Measurements from ENCODE around the gene NAPA.

NAPA gene

DNA sequence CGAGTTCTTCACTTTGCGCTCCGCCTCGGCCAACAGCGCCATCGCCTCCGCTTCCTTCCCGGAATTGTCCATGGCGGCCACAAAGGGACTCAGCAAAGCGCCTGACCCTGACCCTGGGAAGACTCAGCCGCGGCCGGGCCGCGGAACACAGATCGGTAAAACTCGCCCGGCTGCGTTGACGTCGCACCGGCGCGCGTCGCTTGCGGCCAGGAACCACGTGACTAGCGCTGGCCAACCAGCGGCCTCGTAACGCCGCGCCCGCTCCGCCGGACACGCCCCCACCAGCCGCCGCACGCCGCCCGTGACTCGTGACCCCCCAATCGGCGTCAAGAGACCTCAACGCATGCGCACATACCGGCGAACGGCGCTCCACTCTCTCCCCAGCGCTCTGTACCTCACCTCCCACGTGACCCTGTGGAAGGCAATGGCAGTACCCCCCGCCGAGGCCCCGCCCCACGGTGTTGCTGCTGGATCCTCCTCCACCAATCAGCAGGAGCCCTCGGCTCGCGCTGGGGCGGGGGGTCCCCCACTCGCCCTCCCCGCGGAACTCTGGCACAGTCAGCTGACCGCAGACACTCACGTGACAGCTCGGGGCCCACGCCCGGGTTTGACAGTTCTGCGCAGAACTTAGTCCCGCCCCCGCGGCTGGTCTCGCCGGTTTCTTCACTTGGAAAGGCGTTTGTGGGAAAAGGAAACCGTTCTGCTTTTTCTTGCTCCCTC, at the start of gene NAPA:
Gene NAPA (minus strand): TSS at position 195 of the 720 bp plus-strand sequence. CDS start 123 bp downstream, at position 72.
- H3K27ac Mint-ChIP-seq, result peak within 1 kb of the TSS; percentile 99
- H3K4me3 Mint-ChIP-seq, result peak within 1 kb of the TSS; percentile 100
- H3K9me3 Mint-ChIP-seq, result no peaks in the 10 kb centered on the region
- ATAC-seq (peak; percentile 96), DNase-seq (ENCODE audit: low spot score in 2 of 2) (peak; percentile 99 to 100)
- H3K4me1 Mint-ChIP-seq, result peaks cover 92% of the 10 kb centered on the region
- H3K36me3 Mint-ChIP-seq, result peaks cover 29% of the 10 kb centered on the region

DNA sequence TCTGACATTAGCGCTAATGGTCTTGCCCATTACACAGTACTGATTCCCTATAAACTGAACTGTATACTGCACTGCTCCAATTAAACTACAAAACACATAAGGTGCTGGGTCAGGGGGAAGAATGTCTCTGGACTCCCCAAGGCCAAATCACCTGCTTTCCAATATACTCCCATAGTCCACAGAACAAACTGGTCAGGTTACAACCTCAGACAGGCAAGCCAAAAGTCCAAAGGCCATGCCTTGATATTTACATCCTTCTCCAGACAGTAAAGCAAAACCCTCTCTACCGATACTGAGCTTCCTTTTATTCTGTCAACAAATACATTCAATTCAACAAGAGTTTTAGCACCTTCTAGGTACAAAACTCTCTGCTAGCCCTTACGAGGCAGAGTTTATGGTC, 49.2 kb upstream of the NAPA start:
- no peak overlapping the region for H3K27ac Mint-ChIP-seq
- ATAC-seq, result no peak
- no peak for DNase-seq (ENCODE audit: low spot score in 2 of 2)
- H3K4me1 Mint-ChIP-seq, result no peaks in the 10 kb centered on the region
- no peak overlapping the region for H3K4me3 Mint-ChIP-seq
- H3K9me3 Mint-ChIP-seq, result no peaks in the 10 kb centered on the region
- no peaks in the 10 kb centered on the region for H3K36me3 Mint-ChIP-seq

GRCh38 chr19:47561440-47562057, 46.7 kb upstream of the NAPA start:
- H3K4me3 Mint-ChIP-seq, result no peak overlapping the region

GRCh38 chr19:47560999-47561398, 46.1 kb upstream of the NAPA start:
- Mint-ChIP-seq H3K36me3 (no peaks in the 10 kb centered on the region), H3K4me3 (no peak overlapping the region), H3K27ac (no peak overlapping the region), H3K9me3 (no peaks in the 10 kb centered on the region), H3K4me1 (no peaks in the 10 kb centered on the region)
- ATAC-seq (no peak), DNase-seq (ENCODE audit: low spot score in 2 of 2) (no peak)

More at GRCh38 chr19:47561440-47562057, 46.7 kb upstream of the NAPA start:
- no peaks in the 10 kb centered on the region for H3K36me3 Mint-ChIP-seq
- ATAC-seq (no peak), DNase-seq (ENCODE audit: low spot score in 2 of 2) (no peak)
- H3K9me3 Mint-ChIP-seq, result no peaks in the 10 kb centered on the region
- no peak overlapping the region for H3K27ac Mint-ChIP-seq
- H3K4me1 Mint-ChIP-seq, result no peaks in the 10 kb centered on the region

DNA sequence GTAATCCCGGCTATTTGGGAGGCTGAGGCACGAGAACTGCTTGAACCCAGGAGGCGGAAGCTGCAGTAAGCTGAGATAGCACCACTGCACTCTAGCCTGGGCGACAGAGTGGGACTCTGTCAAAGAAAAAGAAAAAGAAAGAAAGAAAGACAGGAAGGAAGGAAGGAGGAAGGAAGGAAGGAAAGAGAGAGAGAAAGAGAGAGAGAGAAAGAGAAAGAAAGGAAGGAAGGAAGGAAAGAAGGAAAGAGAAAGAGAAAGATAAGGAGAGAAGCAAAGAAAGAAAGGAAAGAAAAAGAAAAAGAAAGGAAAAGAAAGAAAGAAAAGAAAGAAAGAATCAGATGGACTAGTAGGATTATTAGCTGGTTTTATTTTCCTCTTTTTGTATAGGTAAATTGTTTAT, 35.3 kb upstream of the NAPA start:
- Mint-ChIP-seq H3K4me1 (peaks cover 7% of the 10 kb centered on the region), H3K27ac (no peak overlapping the region)

DNA sequence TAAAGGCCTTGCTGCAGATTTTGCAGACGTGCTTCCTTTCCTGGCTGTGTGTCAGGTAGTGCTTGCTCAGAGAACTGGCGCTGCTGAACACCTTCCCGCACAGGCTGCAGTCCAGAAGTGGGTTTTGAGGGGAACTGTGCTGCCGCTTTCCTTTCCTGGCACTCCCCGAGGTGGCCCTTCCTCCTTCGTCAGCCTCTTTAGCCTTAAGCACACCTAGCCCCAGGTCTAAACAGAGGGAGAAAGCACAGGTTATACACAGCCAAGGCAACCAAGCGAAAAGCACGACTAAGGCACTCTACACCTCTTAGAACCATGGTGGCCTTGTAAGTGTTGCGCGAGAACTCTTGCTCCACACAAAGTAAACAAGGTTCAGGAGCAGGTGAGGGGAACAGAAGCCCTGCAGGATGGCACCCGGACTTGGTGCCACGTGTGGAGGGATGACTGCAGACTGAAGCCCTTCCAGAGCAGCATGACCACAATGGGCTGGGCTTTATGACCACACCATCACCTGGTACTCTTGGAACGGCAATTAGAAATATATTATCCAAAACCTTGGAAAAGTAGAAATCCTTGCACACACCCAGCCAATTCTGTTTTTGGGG, 34.5 kb upstream of the NAPA start:
- DNase-seq (ENCODE audit: low spot score in 2 of 2) (no peak), ATAC-seq (no peak)
- Mint-ChIP-seq H3K36me3 (no peaks in the 10 kb centered on the region), H3K27ac (no peak overlapping the region), H3K4me1 (peaks cover 7% of the 10 kb centered on the region), H3K4me3 (no peak overlapping the region), H3K9me3 (no peaks in the 10 kb centered on the region)

More for the DNA sequence above, 35.3 kb upstream of the NAPA start:
- Mint-ChIP-seq H3K9me3 (no peaks in the 10 kb centered on the region), H3K36me3 (no peaks in the 10 kb centered on the region), H3K4me3 (no peak overlapping the region)
- ATAC-seq, result no peak
- DNase-seq (ENCODE audit: low spot score in 2 of 2), result no peak

DNA sequence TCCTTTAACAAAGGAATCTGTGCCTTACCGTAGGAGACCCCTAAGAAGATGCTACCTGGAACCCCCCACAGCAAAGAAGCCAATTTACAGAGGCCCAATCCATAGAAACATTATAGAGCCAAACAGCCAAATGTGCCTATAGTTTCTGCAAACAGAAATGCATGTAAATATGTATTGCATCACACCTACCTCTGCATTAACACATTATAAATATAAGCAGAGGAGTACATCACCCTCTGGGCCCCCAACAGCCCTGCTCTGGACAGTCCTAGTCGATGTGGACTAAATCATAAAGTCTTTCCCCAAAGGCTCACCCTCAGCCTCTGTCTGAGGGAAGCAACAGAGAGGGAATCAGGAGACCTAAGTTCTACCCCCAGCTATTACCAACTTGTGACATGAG, 32.3 kb upstream of the NAPA start:
- Mint-ChIP-seq H3K36me3 (no peaks in the 10 kb centered on the region), H3K4me3 (no peak overlapping the region), H3K9me3 (no peaks in the 10 kb centered on the region), H3K4me1 (peaks cover 10% of the 10 kb centered on the region), H3K27ac (no peak overlapping the region)
- ATAC-seq (no peak), DNase-seq (ENCODE audit: low spot score in 2 of 2) (no peak)

GRCh38 chr19:47545061-47545948, 30.4 kb upstream of the NAPA start:
- no peak for ATAC-seq

DNA sequence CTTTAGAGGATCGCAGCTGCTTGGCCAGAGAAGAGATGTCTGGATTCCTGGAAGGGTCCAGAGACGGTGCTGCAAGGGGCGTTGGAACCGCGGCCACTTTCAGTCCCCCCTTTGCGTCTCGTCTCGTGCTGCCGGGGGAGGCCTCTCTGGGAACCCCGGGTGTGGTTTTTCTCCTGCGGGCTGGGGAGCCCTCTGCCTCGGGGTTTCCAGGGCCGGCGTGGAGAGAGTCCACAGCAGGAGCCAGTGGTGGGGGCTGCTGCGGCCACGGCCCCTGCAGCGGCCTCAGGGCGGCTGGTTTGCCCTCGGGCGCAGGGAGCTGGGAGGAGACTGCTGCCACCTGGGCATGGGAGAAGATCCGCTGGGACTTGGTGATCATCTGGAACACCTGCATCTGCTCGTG, 29.6 kb upstream of the NAPA start:
- Mint-ChIP-seq H3K36me3 (no peaks in the 10 kb centered on the region), H3K27ac (peak overlapping the region; percentile 43), H3K4me1 (peaks cover 29% of the 10 kb centered on the region), H3K4me3 (peak overlapping the region; percentile 23), H3K9me3 (no peaks in the 10 kb centered on the region)
- DNase-seq (ENCODE audit: low spot score in 2 of 2), result no peak
- no peak for ATAC-seq

More at GRCh38 chr19:47545061-47545948, 30.4 kb upstream of the NAPA start:
- no peak overlapping the region for H3K27ac Mint-ChIP-seq
- H3K9me3 Mint-ChIP-seq, result no peaks in the 10 kb centered on the region
- H3K4me3 Mint-ChIP-seq, result peak overlapping the region; percentile 23
- peaks cover 26% of the 10 kb centered on the region for H3K4me1 Mint-ChIP-seq
- H3K36me3 Mint-ChIP-seq, result no peaks in the 10 kb centered on the region
- no peak for DNase-seq (ENCODE audit: low spot score in 2 of 2)

GRCh38 chr19:47544075-47544474, 29.2 kb upstream of the NAPA start:
- ATAC-seq, result no peak
- no peak overlapping the region for H3K27ac Mint-ChIP-seq

GRCh38 chr19:47542030-47542475, 27.2 kb upstream of the NAPA start:
- H3K9me3 Mint-ChIP-seq, result no peaks in the 10 kb centered on the region
- peak overlapping the region; percentile 58 for H3K4me3 Mint-ChIP-seq
- H3K27ac Mint-ChIP-seq, result peak overlapping the region; percentile 56
- H3K36me3 Mint-ChIP-seq, result no peaks in the 10 kb centered on the region
- DNase-seq (ENCODE audit: low spot score in 2 of 2) (no peak), ATAC-seq (no peak)
- H3K4me1 Mint-ChIP-seq, result peaks cover 30% of the 10 kb centered on the region

More at GRCh38 chr19:47544075-47544474, 29.2 kb upstream of the NAPA start:
- no peaks in the 10 kb centered on the region for H3K36me3 Mint-ChIP-seq
- peaks cover 30% of the 10 kb centered on the region for H3K4me1 Mint-ChIP-seq
- H3K4me3 Mint-ChIP-seq, result no peak overlapping the region
- H3K9me3 Mint-ChIP-seq, result no peaks in the 10 kb centered on the region
- DNase-seq (ENCODE audit: low spot score in 2 of 2), result no peak

GRCh38 chr19:47541518-47541917, 26.7 kb upstream of the NAPA start:
- H3K27ac Mint-ChIP-seq, result peak overlapping the region; percentile 56
- H3K36me3 Mint-ChIP-seq, result no peaks in the 10 kb centered on the region
- peak overlapping the region; percentile 58 for H3K4me3 Mint-ChIP-seq
- H3K4me1 Mint-ChIP-seq, result peaks cover 30% of the 10 kb centered on the region
- no peaks in the 10 kb centered on the region for H3K9me3 Mint-ChIP-seq
- ATAC-seq (peak; percentile 91), DNase-seq (ENCODE audit: low spot score in 2 of 2) (peak; percentile 30 to 62)

DNA sequence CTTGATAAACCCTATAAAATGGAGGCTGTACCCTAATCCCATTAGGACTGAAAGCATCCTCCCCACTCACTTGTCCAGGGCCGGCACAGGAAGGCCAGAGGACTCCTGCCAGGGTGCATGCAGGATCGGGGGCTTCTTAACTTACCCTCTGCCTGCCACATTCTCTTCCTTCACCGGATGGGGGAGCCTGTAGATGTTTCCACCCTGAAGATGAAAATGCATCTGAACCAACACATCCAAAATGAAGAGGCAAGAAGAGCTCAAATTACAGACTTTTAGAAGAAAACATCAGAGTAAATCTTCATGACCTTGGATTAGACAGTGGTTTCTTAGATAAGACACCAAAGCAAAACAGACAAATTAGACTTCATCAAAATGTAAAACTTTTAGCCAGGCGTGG, 25.9 kb upstream of the NAPA start:
- no peak for ATAC-seq
- Mint-ChIP-seq H3K27ac (peak overlapping the region; percentile 56), H3K36me3 (no peaks in the 10 kb centered on the region), H3K4me1 (peaks cover 30% of the 10 kb centered on the region), H3K4me3 (peak overlapping the region; percentile 58), H3K9me3 (no peaks in the 10 kb centered on the region)
- no peak for DNase-seq (ENCODE audit: low spot score in 2 of 2)

DNA sequence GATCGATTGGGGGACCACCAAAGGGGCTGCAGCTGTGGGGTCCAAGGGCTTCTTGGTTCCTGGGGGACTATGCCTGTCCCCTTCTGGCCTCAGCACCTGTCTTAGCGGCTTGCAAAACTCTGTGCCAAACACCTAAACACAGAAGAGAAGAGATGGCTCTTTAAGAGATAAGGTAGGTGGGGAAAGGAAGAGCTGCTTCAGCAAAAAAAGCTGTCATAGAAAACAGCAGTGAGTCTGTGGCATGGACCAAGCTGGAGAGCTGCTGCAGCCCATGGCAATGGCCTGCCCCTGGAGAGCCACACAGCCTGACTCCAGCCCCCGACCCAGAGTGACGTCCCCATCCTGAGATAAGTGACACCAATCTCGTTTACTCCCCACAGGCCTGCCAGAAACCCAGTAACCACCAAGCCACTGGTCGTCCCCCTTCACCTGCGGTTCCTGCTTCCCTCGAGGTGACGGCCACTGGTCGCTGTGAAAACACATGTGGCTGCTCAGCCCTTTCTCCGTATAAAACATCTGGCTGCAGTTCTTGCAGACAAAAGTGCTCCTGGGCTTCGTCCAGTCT, 25.0 kb upstream of the NAPA start:
- DNase-seq (ENCODE audit: low spot score in 2 of 2) (no peak), ATAC-seq (peak; percentile 74)
- H3K9me3 Mint-ChIP-seq, result no peaks in the 10 kb centered on the region
- peak overlapping the region; percentile 56 for H3K27ac Mint-ChIP-seq
- no peaks in the 10 kb centered on the region for H3K36me3 Mint-ChIP-seq
- H3K4me1 Mint-ChIP-seq, result peaks cover 30% of the 10 kb centered on the region
- peak overlapping the region; percentile 58 for H3K4me3 Mint-ChIP-seq

GRCh38 chr19:47538812-47539211, 23.9 kb upstream of the NAPA start:
- no peak overlapping the region for H3K4me3 Mint-ChIP-seq
- peaks cover 30% of the 10 kb centered on the region for H3K4me1 Mint-ChIP-seq
- no peaks in the 10 kb centered on the region for H3K9me3 Mint-ChIP-seq
- DNase-seq (ENCODE audit: low spot score in 2 of 2) (no peak), ATAC-seq (no peak)
- peak overlapping the region; percentile 56 for H3K27ac Mint-ChIP-seq
- no peaks in the 10 kb centered on the region for H3K36me3 Mint-ChIP-seq
